GM23338 (cell line): Measurements from ENCODE around the gene TMEM163.

Experiments used
- CTCF ChIP-seq, 2 experiments: fragments of 200-600 bp in 1 of 2; sonication (generic) in 1 of 2; conservative IDR thresholded peaks; 2 replicates each; pipeline versions ENCODE4 v1.5.1 to v1.6.1; 2016 to 2017; ENCODE audit warnings: antibody characterized with exemption in 2 of 2, low read depth in 2 of 2, mild to moderate bottlenecking in 2 of 2, moderate library complexity in 1 of 2
- EZH2 ChIP-seq: fragments of 200-600 bp; sonication (generic); IDR thresholded peaks from one replicate; pipeline ENCODE4 v1.8.0; 2017; ENCODE audit warnings: antibody characterized with exemption, mild to moderate bottlenecking, low read depth; ENCODE audit not compliant: unreplicated experiment
- JUNB ChIP-seq: IDR thresholded peaks from one replicate; pipeline ENCODE4 v1.6.1; 2016; ENCODE audit warnings: antibody characterized with exemption; ENCODE audit not compliant: unreplicated experiment

- TF ChIP-seq EZH2 = no peak
- no peak for TF ChIP-seq JUNB
- TF ChIP-seq CTCF (conservative IDR thresholded peaks at IDR 0.05; ENCODE audit: low read depth in 2 of 2) = no peak
Measured at GRCh38 chr2:134558208-134558830, 160.5 kb downstream of the TMEM163 start.
